Upper lobe of left lung (tissue), 4 donors: Measurements from ENCODE around the gene SCRN3.

Experiments used
- EP300 ChIP-seq, 4 donors: sonication (generic); formaldehyde crosslinking; IDR thresholded peaks; one replicate each; pipeline ENCODE4 v1.5.1; 2017; ENCODE audit warnings: antibody characterized with exemption in 4 of 4, control low read depth in 2 of 4
- POLR2A ChIP-seq, 4 donors: fragments of 450-650 bp; IDR thresholded peaks; one replicate each; pipeline ENCODE4 v1.5.1; 2016 to 2017; ENCODE audit warnings: antibody characterized with exemption in 4 of 4, mild to moderate bottlenecking in 2 of 4

- no peak for TF ChIP-seq EP300 (IDR thresholded peaks at IDR 0.05)
- peak in 2 of 4 donors; percentile 49 to 60 for TF ChIP-seq POLR2A (IDR thresholded peaks at IDR 0.05)
Measured at GRCh38 chr2:174395284-174395968, at the start of gene SCRN3.
